RWPE2 (cell line): ENCODE data around the gene LILRB3.
"Not testable (repeated sequence)": the region's sequence is repeated elsewhere in the genome, so short reads cannot be mapped to it uniquely, and the experiment has no call there.

Experiments
- ATAC-seq: fragments of 200-7000 bp; cut with Tn5 transposase; 3 replicates; pipeline ENCODE4 v1.9.1; 2021; ENCODE audit warnings: low read depth
- DNase-seq: peaks from one replicate; pipeline ENCODE4 v3.0.0-alpha.2; 2020; ENCODE audit warnings: low spot score
- H3K27ac ChIP-seq: fragments of 450-650 bp; 2 replicates; pipeline ENCODE4 v1.5.1; 2017; ENCODE audit warnings: mild to moderate bottlenecking; ENCODE audit not compliant: poor library complexity, severe bottlenecking
- H3K27me3 ChIP-seq: fragments of 250-450 bp; sonication (Bioruptor Pico); 2 replicates; pipeline ENCODE4 v1.5.1; 2021; ENCODE audit warnings: mild to moderate bottlenecking, moderate library complexity; ENCODE audit not compliant: insufficient read depth, poor library complexity, severe bottlenecking
- H3K36me3 ChIP-seq: fragments of 250-450 bp; sonication (Bioruptor Pico); 2 replicates; pipeline ENCODE4 v1.5.1; 2020; ENCODE audit warnings: low read depth, mild to moderate bottlenecking, moderate library complexity
- H3K4me1 ChIP-seq: fragments of 250-450 bp; sonication (Bioruptor Pico); 2 replicates; pipeline ENCODE4 v1.5.1; 2021; ENCODE audit warnings: mild to moderate bottlenecking, moderate library complexity; ENCODE audit not compliant: insufficient read depth, poor library complexity, severe bottlenecking
- H3K4me3 ChIP-seq: fragments of 250-450 bp; sonication (Bioruptor Pico); 2 replicates; pipeline ENCODE4 v1.5.1; 2021; ENCODE audit warnings: mild to moderate bottlenecking, moderate library complexity; ENCODE audit not compliant: severe bottlenecking
- H3K9me3 ChIP-seq: fragments of 250-450 bp; sonication (Bioruptor Pico); 2 replicates; pipeline ENCODE4 v1.5.1; 2021; ENCODE audit warnings: mild to moderate bottlenecking, moderate library complexity; ENCODE audit not compliant: severe bottlenecking
- CTCF ChIP-seq: fragments of 450-650 bp; IDR thresholded peaks from one replicate; pipeline ENCODE4 v1.5.1; 2017; ENCODE audit warnings: mild to moderate bottlenecking, moderate library complexity; ENCODE audit not compliant: poor library complexity, severe bottlenecking

Gene LILRB3

GRCh38 chr19:54173359-54173699 lies 49.5 kb downstream of the LILRB3 start:
- no peak for TF ChIP-seq CTCF
- Histone ChIP-seq H3K9me3 (no peaks in the 10 kb centered on the region), H3K4me1 (no peaks in the 10 kb centered on the region), H3K36me3 (peaks cover 17% of the 10 kb centered on the region), H3K27ac (peak overlapping the region; percentile 73), H3K4me3 (peak overlapping the region; percentile 54), H3K27me3 (no peaks in the 10 kb centered on the region)
- ATAC-seq: no peak
- no peak for DNase-seq

- DNase-seq: no peak
- H3K27ac ChIP-seq: peak within 1 kb of the TSS; percentile 73
- peak within 1 kb of the TSS; percentile 54 for H3K4me3 ChIP-seq
- peak; percentile 10 for TF ChIP-seq CTCF
- no peaks in the 10 kb centered on the region for H3K4me1 ChIP-seq
- peak; percentile 86 for ATAC-seq
- H3K27me3 ChIP-seq: no peaks in the 10 kb centered on the region
- no peaks in the 10 kb centered on the region for H3K9me3 ChIP-seq
- peaks cover 13% of the 10 kb centered on the region for H3K36me3 ChIP-seq
Measured at GRCh38 chr19:54172471-54173358, 50.1 kb downstream of the LILRB3 start, which contains the start of gene TMC4. Gene TMC4, minus strand, starts transcription at chr19:54173160. Its CDS starts 43 bp downstream, at chr19:54173117.

- Histone ChIP-seq H3K4me3 (peak overlapping the region; percentile 13), H3K36me3 (peaks cover 13% of the 10 kb centered on the region)
- DNase-seq, H3K4me1 ChIP-seq, H3K27ac ChIP-seq, H3K9me3 ChIP-seq, H3K27me3 ChIP-seq, ATAC-seq: not testable (repeated sequence)
Measured at GRCh38 chr19:54171736-54172431, 50.9 kb downstream of the LILRB3 start.

- Histone ChIP-seq H3K4me3 (no peak overlapping the region), H3K9me3 (no peaks in the 10 kb centered on the region), H3K4me1 (no peaks in the 10 kb centered on the region), H3K27ac (no peak overlapping the region), H3K36me3 (peaks cover 13% of the 10 kb centered on the region), H3K27me3 (no peaks in the 10 kb centered on the region)
- TF ChIP-seq CTCF: no peak
- DNase-seq (no peak), ATAC-seq (no peak)
Measured at GRCh38 chr19:54169149-54169740, 53.6 kb downstream of the LILRB3 start.

- ATAC-seq (peak; percentile 61), DNase-seq (no peak)
- Histone ChIP-seq H3K27ac (no peak overlapping the region), H3K4me1 (no peaks in the 10 kb centered on the region), H3K4me3 (no peak overlapping the region), H3K36me3 (peaks cover 13% of the 10 kb centered on the region), H3K27me3 (no peaks in the 10 kb centered on the region), H3K9me3 (no peaks in the 10 kb centered on the region)
- TF ChIP-seq CTCF: peak; percentile 85
Measured at GRCh38 chr19:54168174-54168917, 54.5 kb downstream of the LILRB3 start.
